Eye (tissue), 1 donor: Measurements from ENCODE around the gene UBL3.

Experiments
- DNase-seq: peaks from one replicate; pipeline ENCODE4 v3.0.0-alpha.2; 2015

The UBL3 gene

GRCh38 chr13:29850213-29850898, at the start of gene UBL3:
UBL3 (minus strand) TSS chr13:29850617; CDS start chr13:29849538, 1,079 bp downstream.
- peak; percentile 99 for DNase-seq

DNA sequence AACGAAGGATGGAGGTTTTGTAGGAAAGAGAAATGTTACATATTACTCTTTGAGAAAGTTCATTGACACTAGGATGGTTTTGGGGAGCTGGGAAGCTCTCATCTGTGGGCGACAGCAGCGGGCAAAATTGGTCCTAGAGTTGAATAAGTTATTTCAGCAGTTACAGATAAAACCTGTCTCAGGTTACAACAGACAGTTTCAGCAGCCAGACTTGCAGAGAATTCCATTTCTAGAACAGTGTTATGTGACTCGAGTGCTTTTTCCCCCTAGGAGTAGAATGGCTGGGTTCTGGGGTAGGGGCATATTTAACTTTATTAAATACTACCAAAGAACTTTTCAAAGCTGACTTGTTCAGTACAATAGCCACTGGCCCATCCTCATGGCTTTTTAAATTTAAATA, 46.7 kb upstream of the UBL3 start:
- DNase-seq, result no peak

DNA sequence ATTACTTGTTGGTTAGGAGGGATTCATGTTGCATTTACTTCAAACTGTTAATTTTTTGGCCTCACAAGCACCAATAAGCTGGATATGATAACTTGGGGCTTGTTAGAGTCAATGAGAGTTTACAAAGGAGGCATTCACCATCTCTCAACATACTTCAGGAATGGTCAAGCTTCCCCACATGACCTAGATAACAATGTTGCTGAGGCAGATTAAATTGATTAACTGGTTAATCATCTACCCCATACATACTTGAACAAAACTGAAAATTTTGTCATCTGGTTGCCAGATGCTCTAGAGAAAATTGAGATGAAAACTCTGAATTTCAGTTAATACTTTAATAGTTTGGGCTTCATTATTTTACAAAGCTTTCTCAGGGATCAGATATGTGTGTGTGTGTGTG, 43.0 kb upstream of the UBL3 start:
- peak; percentile 63 for DNase-seq

DNA sequence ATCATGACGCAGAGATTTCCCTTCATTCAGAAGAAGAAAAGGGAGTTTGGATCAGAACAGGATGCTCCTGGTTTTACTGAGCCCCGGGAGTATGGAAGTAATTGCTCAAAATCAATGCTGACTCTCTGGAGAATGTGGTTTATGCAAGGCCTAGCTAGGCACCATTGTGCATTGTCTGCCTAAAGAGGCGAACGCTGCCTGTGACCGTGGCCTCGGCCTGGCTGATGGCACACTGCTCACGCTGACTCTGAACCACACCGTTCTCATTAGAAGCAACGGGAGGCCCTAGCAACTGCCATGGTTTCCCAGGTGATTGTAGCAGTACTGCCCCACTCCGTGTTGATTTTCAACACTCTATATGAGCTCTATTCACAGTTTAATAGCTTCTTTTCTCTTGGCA, 41.7 kb upstream of the UBL3 start:
- peak; percentile 78 for DNase-seq

DNA sequence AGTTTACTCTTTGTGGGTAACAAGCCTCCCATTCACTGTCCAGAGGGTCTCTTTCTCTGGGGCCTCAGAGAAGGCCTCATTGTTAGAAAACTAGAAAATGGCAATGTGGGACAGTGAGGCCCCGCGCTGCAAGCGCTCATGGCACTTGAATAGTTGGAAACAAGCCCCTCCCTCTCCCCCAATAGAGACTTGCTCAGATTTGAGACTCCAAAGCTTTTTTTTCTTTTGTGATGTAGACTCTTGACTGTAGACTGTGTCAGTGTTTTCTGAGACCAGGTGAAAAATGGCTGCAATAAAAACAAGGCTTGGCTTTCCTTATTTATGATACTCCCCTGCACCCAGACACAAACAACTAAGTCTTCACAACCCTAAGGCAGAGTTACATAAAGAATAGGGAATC, 38.7 kb upstream of the UBL3 start:
- no peak for DNase-seq

- DNase-seq, result no peak
These were observed 37.9 kb upstream of the UBL3 start for GRCh38 chr13:29888306-29888705.

GRCh38 chr13:29887686-29888085, 37.3 kb upstream of the UBL3 start:
- DNase-seq, result no peak

GRCh38 chr13:29887030-29887557, 36.7 kb upstream of the UBL3 start:
- DNase-seq, result no peak

GRCh38 chr13:29886446-29886845, 36.0 kb upstream of the UBL3 start:
- DNase-seq, result no peak

DNA sequence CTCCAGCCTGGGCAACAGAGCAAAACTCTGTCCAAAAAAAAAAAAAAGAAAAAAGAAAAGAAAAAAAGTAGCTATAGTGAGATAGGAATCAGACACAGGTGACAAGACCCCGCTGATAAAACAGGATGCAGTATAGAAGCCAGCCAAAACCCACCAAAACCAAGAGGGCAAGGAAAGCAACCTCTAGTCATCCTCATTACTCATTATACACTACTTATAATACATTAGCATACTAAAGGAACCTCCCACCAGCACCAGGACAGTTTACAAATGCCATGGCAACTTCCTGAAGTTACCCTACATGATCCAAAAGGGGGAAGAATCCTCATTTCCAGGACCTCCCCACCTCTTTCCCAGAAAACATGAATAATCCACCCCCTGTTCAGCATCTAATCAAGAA, 35.6 kb upstream of the UBL3 start:
- DNase-seq, result no peak

GRCh38 chr13:29884671-29885430, 34.4 kb upstream of the UBL3 start:
- peak; percentile 77 for DNase-seq

DNA sequence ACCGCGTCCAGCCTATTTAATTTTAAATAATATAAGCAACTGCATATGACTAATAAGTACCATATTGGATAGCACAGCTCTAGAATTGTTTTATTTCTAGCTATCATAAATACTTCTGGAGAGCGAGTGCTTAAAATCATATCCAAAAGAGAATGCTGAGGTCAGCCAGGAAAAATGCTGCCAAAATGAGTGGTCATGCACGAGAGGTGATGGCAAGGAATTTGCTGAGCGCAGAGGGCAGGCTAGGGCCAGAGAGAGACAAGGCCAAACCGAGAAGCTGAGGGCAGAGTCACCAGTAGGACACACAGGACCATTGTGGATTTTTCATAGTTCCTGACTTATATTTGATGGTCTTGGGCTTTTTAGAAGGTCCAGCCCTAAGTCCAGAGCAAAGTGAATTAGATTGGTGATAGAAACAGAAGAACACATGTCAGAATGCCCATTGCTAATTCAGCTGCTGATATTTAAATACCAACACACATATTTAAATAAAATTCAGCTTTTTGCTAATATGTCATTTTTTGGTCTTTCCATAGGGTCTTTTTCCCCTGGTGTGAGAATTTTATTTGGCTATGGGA, 33.6 kb upstream of the UBL3 start:
- DNase-seq, result peak; percentile 54

DNA sequence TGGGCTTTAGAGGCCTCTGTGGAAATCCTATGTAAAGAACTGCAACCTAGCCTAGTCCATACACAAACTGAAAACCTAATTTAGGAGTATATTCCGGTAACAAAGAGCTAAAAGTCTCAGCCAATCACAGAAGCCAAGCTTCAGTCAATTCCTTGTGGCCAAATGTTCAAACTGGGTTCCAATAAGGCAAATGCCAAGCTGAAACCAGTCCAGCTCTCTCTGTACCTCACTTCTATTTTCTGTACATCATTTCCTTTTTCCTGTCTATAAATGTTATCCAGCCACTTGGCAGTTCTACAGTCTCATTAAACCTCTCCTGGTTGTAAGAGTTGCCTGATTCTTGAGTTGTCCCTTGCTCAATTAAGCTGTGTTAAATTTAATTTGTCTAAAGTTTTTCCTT, 31.7 kb upstream of the UBL3 start:
- DNase-seq, result no peak

GRCh38 chr13:29878101-29878500, 27.7 kb upstream of the UBL3 start:
- DNase-seq, result no peak

- no peak for DNase-seq
These were observed 27.1 kb upstream of the UBL3 start for GRCh38 chr13:29877456-29878078.

DNA sequence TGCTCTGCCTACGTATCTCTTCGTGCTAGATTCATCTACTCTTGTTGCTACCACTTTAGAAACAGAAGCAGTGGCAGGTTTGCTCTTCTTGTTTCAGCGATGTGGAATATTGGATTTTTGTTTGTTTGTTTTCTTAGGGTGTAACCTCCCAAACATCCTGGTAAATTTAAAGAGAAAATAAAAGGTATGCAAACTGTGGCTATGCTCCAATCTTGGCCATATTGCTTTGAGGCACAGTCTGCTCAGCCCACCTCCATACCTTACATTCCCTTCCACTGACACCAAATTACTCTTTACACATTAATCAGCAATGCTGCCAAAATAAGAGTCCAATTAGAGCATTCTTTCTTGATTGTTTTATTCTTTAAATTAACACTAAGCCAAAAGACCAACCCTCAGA, 25.2 kb upstream of the UBL3 start:
- no peak for DNase-seq

DNA sequence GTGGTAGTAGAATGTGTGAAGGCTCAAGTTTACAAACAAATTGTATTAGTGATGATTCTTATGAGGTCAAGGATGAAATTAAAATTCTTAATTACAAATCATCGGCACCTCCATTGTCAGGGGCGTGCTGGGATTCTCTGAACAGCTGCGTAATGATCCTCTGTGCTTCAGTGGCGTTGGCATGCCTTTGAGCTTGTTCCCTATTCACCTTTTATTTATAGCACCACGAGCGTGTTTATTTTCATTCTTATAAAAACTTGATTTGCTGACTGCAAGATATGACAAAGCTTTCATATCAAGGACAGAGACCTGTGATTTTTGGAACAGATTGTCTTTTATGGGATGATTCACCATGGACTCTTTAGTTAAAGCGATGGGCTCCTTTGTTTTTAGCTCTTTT, 18.2 kb upstream of the UBL3 start:
- no peak for DNase-seq

- DNase-seq, result no peak
These were observed 15.5 kb upstream of the UBL3 start for GRCh38 chr13:29865934-29866333.

GRCh38 chr13:29861694-29862110, 11.3 kb upstream of the UBL3 start:
- DNase-seq, result no peak

DNA sequence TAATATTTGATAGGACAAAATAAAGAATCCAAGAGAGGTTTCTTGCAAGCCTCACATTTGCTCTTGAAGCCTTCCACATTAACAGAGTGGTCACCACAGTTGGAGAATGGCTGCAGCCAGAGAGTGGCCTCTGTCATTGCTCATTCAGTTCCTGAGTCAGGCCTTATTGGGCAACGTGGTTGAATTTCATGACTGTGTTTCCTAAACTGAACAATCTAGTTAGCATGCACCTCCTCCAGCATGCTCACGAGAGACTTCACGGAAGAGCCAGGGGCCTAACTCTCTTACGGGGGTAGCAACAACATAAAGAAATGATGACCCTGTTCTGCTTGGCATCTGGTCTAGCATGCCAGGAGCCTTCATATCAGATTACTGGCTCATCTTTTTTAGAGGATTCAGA, 9.6 kb upstream of the UBL3 start:
- no peak for DNase-seq

- DNase-seq, result no peak
These were observed 8.2 kb upstream of the UBL3 start for GRCh38 chr13:29858667-29859066.

- no peak for DNase-seq
These were observed 7.8 kb upstream of the UBL3 start for GRCh38 chr13:29858231-29858630.

GRCh38 chr13:29857085-29857484, 6.7 kb upstream of the UBL3 start:
- no peak for DNase-seq

GRCh38 chr13:29856426-29856825, 6.0 kb upstream of the UBL3 start:
- no peak for DNase-seq
